GM18867 (cell line): ENCODE data around the gene SEMA3E.
"Not testable (repeated sequence)": the region's sequence is repeated elsewhere in the genome, so short reads cannot be mapped to it uniquely, and the experiment has no call there.

Source experiments
- ATAC-seq: cut with Tn5 transposase; IDR thresholded peaks from one replicate; pipeline ENCODE4 v1.9.1; 2021; ENCODE audit warnings: mild to moderate bottlenecking, moderate library complexity; ENCODE audit not compliant: unreplicated experiment

Gene SEMA3E

GRCh38 chr7:83648464-83649241 is at the start of gene SEMA3E:
TSS of gene SEMA3E (minus strand) at chr7:83649139.
- no peak for ATAC-seq

GRCh38 chr7:83697804-83698530 is 49.0 kb upstream of the SEMA3E start:
- ATAC-seq: no peak

GRCh38 chr7:83696101-83696500 is 47.2 kb upstream of the SEMA3E start:
- ATAC-seq: no peak

GRCh38 chr7:83695128-83695960 is 46.4 kb upstream of the SEMA3E start:
- ATAC-seq: no peak

- no peak for ATAC-seq
Observed at GRCh38 chr7:83693256-83693655, 44.3 kb upstream of the SEMA3E start.

GRCh38 chr7:83691095-83691494 is 42.2 kb upstream of the SEMA3E start:
- no peak for ATAC-seq

GRCh38 chr7:83689855-83690254 is 40.9 kb upstream of the SEMA3E start:
- ATAC-seq: no peak

- ATAC-seq: no peak
Observed at GRCh38 chr7:83686416-83686815, 37.5 kb upstream of the SEMA3E start.

- ATAC-seq: no peak
Observed at GRCh38 chr7:83684928-83685327, 36.0 kb upstream of the SEMA3E start.

GRCh38 chr7:83681200-83681778 is 32.4 kb upstream of the SEMA3E start:
- no peak for ATAC-seq

GRCh38 chr7:83677180-83677866 is 28.4 kb upstream of the SEMA3E start:
- ATAC-seq: no peak

- not testable (repeated sequence) for ATAC-seq
Observed at GRCh38 chr7:83673291-83673690, 24.4 kb upstream of the SEMA3E start.

- ATAC-seq: no peak
Observed at GRCh38 chr7:83672157-83672556, 23.2 kb upstream of the SEMA3E start.

GRCh38 chr7:83663131-83663530 is 14.2 kb upstream of the SEMA3E start:
- no peak for ATAC-seq

GRCh38 chr7:83658126-83658525 is 9.2 kb upstream of the SEMA3E start:
- no peak for ATAC-seq

GRCh38 chr7:83655951-83656556 is 7.1 kb upstream of the SEMA3E start:
- peak; percentile 93 for ATAC-seq

- no peak for ATAC-seq
Observed at GRCh38 chr7:83652481-83652880, 3.5 kb upstream of the SEMA3E start.

GRCh38 chr7:83649701-83650100 is 762 bp upstream of the SEMA3E start:
- ATAC-seq: no peak

GRCh38 chr7:83646027-83646426 is 2.9 kb downstream of the SEMA3E start:
- ATAC-seq: no peak

- ATAC-seq: no peak
Observed at GRCh38 chr7:83643739-83644138, 5.2 kb downstream of the SEMA3E start.
